Calu3 (cell line): Measurements from ENCODE around the gene ACLY. TPM values are rescaled to one million over a fixed set of nuclear protein-coding genes. Genes with fewer than 3 reads are reported as not detected.

Source experiments
- BruUV-seq: library from RNA; stranded (reverse); fragments of 400-500 nt; replicated peaks from 2 replicates; lab custom pipeline; 2021; lab: Mats Ljungman, UMichigan
- CTCF ChIA-PET: fragments of 300-600 bp; sonication (Branson Sonifier 250); formaldehyde crosslinking; loops from one replicate; lab custom pipeline; 2022; ENCODE audit warnings: antibody characterized with exemption; lab: Charles Lee
- DNase-seq: peaks from one replicate; pipeline ENCODE4 v3.0.0; 2022
- H3K27ac Mint-ChIP-seq: one replicate; pipeline ENCODE4 v1.8.0; 2022; ENCODE audit warnings: mixed read lengths; ENCODE audit not compliant: unreplicated experiment
- H3K27me3 Mint-ChIP-seq: one replicate; pipeline ENCODE4 v1.8.0; 2022; ENCODE audit warnings: mixed read lengths; ENCODE audit not compliant: unreplicated experiment
- H3K36me3 Mint-ChIP-seq: one replicate; pipeline ENCODE4 v1.8.0; 2022; ENCODE audit warnings: mild to moderate bottlenecking, moderate library complexity, mixed read lengths; ENCODE audit not compliant: insufficient read depth, unreplicated experiment
- H3K4me1 Mint-ChIP-seq: one replicate; pipeline ENCODE4 v1.8.0; 2022; ENCODE audit warnings: mild to moderate bottlenecking, low read depth, mixed read lengths; ENCODE audit not compliant: unreplicated experiment
- H3K4me3 Mint-ChIP-seq: one replicate; pipeline ENCODE4 v1.8.0; 2022; ENCODE audit warnings: mild to moderate bottlenecking, low read depth, moderate library complexity, mixed read lengths; ENCODE audit not compliant: unreplicated experiment
- H3K9me3 Mint-ChIP-seq: one replicate; pipeline ENCODE4 v1.8.0; 2022; ENCODE audit warnings: low read depth, mixed read lengths; ENCODE audit not compliant: unreplicated experiment
- intact Hi-C: fragments of 100-400 bp; cut with micrococcal nuclease; formaldehyde crosslinking; loops from one replicate; pipeline ENCODE4 v1.10.0; 2022; ENCODE audit not compliant: unreplicated experiment
- total RNA-seq: library from RNA; stranded (reverse); gene quantifications from 2 replicates; pipeline ENCODE4 v1.2.3, GENCODE V29; 2022
- TF ChIP-seq, protein P1 (sequence below): fragments of 200-600 bp; IDR thresholded peaks from one replicate; pipeline ENCODE4 v1.8.0; 2022; ENCODE audit warnings: antibody characterized with exemption; ENCODE audit not compliant: unreplicated experiment

Gene ACLY
- total RNA-seq, 1 experiment from 2014 or later, result 265 TPM

DNA sequence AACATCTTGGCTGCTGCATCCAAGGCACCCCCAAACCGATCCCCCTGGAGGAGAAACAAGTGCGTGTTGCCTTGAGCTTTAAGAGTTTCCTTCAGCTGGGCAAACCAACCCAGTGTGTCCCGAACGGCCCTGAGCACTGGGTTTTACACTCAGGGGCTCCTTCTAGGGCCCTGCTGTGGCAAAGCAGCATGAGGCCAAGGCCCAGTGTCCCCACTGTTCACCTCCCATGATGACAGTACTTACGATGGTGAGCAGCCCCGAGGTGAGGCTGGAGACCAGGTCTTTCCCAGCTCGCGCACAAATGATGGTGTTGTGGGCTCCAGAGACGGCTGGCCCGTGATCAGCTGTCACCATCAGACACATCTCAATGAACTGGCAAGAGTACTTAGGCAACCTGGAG is 47.0 kb downstream of the ACLY start:
- Mint-ChIP-seq H3K27me3 (no peaks in the 10 kb centered on the region), H3K36me3 (peaks cover 95% of the 10 kb centered on the region), H3K4me1 (no peaks in the 10 kb centered on the region), H3K4me3 (no peak overlapping the region), H3K27ac (no peak overlapping the region), H3K9me3 (no peaks in the 10 kb centered on the region)
- DNase-seq, result no peak
- CTCF ChIA-PET, result no interaction called here
- intact Hi-C loops, result no loop called here
- TF ChIP-seq, protein P1, sequence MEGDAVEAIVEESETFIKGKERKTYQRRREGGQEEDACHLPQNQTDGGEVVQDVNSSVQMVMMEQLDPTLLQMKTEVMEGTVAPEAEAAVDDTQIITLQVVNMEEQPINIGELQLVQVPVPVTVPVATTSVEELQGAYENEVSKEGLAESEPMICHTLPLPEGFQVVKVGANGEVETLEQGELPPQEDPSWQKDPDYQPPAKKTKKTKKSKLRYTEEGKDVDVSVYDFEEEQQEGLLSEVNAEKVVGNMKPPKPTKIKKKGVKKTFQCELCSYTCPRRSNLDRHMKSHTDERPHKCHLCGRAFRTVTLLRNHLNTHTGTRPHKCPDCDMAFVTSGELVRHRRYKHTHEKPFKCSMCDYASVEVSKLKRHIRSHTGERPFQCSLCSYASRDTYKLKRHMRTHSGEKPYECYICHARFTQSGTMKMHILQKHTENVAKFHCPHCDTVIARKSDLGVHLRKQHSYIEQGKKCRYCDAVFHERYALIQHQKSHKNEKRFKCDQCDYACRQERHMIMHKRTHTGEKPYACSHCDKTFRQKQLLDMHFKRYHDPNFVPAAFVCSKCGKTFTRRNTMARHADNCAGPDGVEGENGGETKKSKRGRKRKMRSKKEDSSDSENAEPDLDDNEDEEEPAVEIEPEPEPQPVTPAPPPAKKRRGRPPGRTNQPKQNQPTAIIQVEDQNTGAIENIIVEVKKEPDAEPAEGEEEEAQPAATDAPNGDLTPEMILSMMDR, result no peak
- no TSS peak for BruUV-seq

GRCh38 chr17:41870627-41871026 is 48.1 kb downstream of the ACLY start:
- no peaks in the 10 kb centered on the region for H3K9me3 Mint-ChIP-seq
- H3K4me1 Mint-ChIP-seq, result no peaks in the 10 kb centered on the region
- TF ChIP-seq, protein P1, result no peak
- H3K27me3 Mint-ChIP-seq, result no peaks in the 10 kb centered on the region
- H3K36me3 Mint-ChIP-seq, result peaks cover 88% of the 10 kb centered on the region
- no peak overlapping the region for H3K27ac Mint-ChIP-seq
- DNase-seq, result no peak
- intact Hi-C loops, result no loop called here
- CTCF ChIA-PET, result interaction anchor here (0.5 kb wide), 1 partner anchor 250 kb away, joined by 3 read pairs; no protein-coding TSS in a partner anchor
- no TSS peak for BruUV-seq
- H3K4me3 Mint-ChIP-seq, result no peak overlapping the region

DNA sequence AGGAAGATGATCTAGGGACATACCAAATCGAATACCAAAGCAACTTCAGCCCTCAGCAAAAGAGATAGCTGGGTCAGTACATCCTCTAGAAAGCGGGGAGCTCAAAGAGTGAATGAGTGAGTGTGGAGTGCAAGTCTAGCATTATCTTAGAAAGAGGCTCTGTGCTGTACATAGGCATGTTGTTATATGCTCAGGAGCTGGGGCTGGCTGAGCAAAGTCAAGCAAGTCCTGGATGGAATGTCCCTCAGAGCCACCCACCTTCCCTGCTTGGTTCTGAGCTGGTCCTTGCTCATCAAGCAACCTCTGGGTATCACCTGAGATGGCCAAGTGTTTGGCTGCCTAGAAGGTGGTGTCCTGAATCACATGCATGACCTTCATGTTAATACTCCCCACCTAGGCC is 48.7 kb downstream of the ACLY start:
- Mint-ChIP-seq H3K4me3 (no peak overlapping the region), H3K4me1 (no peaks in the 10 kb centered on the region), H3K36me3 (peaks cover 84% of the 10 kb centered on the region), H3K27me3 (no peaks in the 10 kb centered on the region), H3K27ac (no peak overlapping the region), H3K9me3 (no peaks in the 10 kb centered on the region)
- no peak for DNase-seq
- intact Hi-C loops, result no loop called here
- no TSS peak for BruUV-seq
- TF ChIP-seq, protein P1, result no peak
- CTCF ChIA-PET, result interaction anchor here (0.5 kb wide), 1 partner anchor 251 kb away, joined by 3 read pairs; no protein-coding TSS in a partner anchor

GRCh38 chr17:41869426-41869825 is 49.3 kb downstream of the ACLY start:
- CTCF ChIA-PET, result no interaction called here
- no peak for DNase-seq
- Mint-ChIP-seq H3K36me3 (peaks cover 77% of the 10 kb centered on the region), H3K4me3 (no peak overlapping the region), H3K27ac (no peak overlapping the region), H3K27me3 (no peaks in the 10 kb centered on the region), H3K9me3 (no peaks in the 10 kb centered on the region), H3K4me1 (no peaks in the 10 kb centered on the region)
- TF ChIP-seq, protein P1, result no peak
- intact Hi-C loops, result no loop called here
- no TSS peak for BruUV-seq
